Measurements from ENCODE around the gene MPHOSPH9.

MPHOSPH9 gene

DNA sequence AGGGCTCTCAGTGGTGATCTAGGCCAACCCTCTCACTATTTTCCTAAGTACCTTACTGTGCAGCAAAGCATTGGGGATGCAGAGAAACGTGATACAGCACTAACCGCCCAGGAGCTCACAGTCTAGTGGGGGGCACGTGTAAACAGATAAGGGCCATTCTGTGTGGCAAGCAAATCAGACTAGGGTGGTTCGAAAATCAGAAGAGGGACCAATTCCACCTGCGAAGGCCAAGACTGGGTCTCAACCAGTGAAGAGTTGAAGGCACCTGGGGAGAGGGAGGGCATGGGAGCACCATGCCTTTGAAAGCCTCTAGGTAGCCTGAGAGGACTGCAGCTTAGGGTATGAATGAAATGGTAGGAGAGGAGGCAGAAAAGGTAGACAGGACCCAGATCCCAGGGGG is 84.3 kb downstream of the MPHOSPH9 start:
- DNase-seq: no peak

- peak; percentile 45 for DNase-seq
These were observed 84.7 kb downstream of the MPHOSPH9 start for GRCh38 chr12:123148223-123148622.

DNA sequence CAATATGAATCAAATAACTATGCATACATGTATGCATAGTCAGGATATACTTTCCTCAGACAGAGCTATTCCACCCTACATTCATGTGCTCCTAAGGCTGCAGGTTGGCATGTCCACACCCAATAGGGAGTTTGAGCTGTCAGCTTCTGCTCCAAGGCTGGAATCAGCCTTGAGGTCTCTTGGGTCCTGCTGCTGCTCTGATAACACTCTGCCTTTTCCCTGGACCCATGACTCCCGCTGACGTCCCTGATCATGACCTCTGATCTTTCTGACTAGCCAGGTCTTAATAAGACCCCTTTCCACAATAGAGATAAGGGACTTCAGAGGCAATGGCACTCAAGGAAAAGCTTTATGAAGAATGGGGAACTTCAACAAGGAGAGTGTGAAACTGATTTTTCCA is 87.7 kb downstream of the MPHOSPH9 start:
- no peak for DNase-seq

DNA sequence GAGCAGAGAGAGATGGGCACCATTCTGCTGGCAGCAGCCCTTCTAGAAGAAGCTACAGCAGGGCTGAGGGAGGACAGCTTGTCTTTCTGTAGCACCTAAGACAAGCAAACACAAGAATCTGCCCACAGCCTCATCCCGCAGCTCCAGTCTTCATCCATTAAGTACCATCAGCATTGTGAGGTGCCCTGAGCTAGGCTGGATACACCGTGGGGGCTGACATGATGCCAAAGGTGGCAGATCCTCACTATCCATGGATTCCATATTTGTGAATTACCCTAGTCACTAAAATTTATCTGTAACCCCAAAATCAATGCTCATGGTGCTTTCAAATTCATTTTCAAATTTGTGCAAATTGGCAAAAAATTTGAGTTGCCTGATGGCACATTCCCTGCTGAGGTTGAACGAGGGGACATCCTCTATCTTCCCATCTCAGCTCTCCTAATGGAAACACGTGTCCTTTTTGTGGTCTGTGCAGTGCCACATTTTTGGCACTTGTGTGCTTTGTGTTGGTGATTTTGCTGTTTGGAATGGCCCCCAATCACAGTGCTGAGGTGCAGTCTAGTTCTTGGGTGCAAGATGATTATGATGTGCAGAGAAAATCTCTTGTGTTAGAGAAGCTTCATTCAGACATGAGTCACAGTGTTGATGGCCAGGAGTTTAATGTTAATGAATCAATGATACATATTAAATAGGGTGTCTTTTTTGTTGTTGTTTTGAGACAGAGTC is 89.0 kb downstream of the MPHOSPH9 start:
- no peak for DNase-seq

DNA sequence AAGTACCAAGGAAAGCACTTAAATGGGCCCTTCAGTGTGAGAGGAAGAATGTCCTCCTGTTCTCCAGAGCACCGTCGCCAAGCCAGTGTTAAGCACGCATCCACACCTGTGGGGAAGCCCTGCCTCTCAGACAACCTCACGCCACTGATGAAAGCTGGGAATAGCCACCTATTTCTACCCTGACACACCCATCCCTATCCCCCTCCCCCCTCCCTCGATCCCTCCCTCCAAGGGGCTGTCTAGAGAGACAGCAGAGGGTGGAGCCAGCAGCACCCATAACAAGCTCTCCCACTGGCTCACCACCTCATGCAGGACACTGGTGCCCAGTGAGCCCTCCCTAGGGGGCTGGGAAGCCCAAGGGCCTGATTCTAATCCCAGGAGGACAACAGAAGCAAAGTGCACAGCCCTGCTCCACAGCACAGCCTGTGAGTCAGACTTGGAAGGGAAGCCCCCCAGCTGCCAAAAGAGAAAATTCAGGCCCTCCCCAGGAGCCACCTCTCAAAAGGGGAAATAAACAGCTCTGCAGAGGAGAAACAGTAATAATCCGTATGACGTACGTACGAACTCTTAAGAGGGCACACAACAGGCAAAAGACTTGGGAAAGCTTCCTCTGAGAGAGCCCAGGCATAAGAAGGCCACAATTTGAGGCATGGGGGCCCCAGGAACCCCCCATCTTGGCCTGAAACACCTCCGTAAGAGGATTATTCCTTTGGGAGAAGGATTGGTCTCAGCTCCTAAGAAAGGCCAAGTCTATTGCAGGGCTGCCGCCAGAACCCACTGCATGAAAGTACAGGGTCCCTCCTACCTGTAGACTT is 89.8 kb downstream of the MPHOSPH9 start:
- no peak for DNase-seq

DNA sequence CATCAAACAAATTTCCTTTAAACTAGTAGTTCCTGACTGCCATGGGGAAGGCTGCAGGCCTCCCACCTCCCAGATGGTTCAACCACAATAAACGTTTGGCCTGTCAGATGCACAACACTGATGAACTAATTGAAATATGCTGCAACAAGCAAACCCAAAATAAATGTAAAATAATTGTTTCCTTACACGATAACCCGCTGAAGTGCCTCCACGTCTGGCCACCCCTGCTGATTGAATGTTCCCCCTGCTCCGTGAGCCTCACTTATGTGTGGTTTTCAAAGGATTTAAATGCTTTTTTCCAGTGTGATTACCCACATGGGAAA is 90.5 kb downstream of the MPHOSPH9 start:
- no peak for DNase-seq

GRCh38 chr12:123141615-123142517 is 91.1 kb downstream of the MPHOSPH9 start:
- DNase-seq: no peak

GRCh38 chr12:123140676-123141614 is 92.0 kb downstream of the MPHOSPH9 start:
- DNase-seq: no peak

DNA sequence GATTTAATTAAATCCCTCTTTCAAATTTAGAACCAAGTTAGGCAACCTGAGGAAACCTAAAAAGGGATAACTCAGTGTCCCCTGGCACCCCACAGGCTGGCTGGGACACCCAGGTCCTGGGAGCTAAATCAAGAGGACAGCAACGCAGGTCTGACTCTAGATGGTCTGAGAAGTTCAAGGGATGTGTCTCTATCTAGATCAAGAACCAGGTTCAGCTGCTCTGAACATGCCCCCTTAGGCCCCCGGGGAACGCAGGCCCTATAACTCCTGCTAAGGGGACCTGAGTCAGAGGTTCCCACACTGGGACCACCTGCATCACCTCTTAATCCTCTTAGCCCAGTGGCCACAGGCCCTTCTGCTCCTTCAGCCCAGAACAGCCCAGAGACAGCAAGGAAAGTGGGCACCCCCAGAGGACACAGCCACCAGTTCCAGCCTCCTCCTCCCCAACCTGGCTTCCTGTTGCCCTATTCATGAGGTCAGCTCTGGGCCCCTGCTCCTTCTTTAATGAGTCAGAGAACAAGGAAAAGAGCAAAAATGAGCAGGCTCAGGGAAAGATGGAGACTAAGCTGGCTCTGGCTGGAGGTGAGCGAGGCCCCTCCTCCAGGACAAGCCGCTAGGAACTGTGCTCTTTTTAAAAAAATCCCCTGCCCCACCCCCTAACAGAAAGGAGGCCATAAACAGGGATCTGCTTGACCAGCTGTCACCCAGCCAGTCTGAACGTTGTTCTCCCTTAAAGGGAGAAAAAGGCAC is 92.8 kb downstream of the MPHOSPH9 start:
- DNase-seq: no peak

DNA sequence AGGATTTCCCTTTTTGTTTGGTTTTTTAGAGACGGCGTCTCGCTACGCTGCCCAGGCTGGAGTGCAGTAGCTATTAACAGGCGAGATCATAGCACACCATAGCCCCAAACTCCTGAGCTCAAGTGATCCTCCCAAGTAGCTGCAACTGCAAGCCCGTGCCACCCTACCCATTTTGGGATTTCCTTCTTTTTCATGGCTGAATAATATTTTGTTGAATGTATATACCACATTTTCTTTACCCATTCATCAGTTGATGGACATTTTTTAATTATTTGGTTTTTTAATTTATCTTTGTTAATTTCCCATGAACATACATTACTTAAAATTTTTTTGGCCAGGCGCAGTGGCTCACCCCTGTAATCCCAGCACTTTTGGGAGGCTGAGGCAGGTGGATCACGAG is 97.3 kb downstream of the MPHOSPH9 start:
- DNase-seq: no peak

DNA sequence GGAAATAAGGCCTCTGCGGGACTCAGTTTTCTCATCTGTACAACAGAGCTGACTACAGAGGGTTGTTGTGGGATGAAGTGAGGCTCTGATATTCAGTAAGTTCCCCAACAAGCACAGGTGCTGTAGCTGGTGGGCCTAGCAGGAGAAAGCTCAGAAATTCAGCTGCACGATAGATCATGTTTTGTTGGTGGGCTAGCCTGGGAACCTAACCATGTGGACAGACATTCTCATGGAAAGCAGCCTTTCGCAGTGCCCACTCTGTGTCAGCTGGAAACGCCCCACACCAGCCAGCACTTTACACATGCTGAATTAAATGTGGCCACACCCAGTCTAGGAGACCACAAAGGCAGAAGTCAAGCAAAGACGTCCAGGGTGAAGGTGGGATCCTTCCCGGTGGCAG is 98.1 kb downstream of the MPHOSPH9 start:
- DNase-seq: peak; percentile 58

DNA sequence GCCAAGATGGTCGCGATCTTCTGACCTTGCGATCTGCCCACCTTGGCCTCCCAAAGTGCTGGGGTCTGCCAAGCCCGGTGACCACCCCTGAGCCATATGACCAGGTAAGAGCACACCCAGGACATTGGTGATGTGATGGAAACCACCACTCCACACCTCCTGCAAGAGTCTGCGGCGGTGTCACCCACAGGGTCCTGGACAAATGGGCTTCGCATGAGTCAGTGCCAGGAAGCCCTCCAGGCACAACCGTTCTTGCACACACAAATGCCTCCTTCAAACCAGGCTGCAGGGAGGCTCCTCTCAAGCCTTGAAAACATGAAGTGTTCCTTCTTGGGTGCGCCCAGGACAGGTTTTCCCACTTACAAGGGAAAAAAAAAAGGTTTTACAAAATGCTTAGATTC is 98.7 kb downstream of the MPHOSPH9 start:
- no peak for DNase-seq

GRCh38 chr12:123133701-123134100 is 99.2 kb downstream of the MPHOSPH9 start:
- DNase-seq: no peak

GRCh38 chr12:123132951-123133619 is 99.9 kb downstream of the MPHOSPH9 start:
- DNase-seq: no peak

- DNase-seq: no peak
These were observed 101.0 kb downstream of the MPHOSPH9 start for GRCh38 chr12:123131879-123132402.

DNA sequence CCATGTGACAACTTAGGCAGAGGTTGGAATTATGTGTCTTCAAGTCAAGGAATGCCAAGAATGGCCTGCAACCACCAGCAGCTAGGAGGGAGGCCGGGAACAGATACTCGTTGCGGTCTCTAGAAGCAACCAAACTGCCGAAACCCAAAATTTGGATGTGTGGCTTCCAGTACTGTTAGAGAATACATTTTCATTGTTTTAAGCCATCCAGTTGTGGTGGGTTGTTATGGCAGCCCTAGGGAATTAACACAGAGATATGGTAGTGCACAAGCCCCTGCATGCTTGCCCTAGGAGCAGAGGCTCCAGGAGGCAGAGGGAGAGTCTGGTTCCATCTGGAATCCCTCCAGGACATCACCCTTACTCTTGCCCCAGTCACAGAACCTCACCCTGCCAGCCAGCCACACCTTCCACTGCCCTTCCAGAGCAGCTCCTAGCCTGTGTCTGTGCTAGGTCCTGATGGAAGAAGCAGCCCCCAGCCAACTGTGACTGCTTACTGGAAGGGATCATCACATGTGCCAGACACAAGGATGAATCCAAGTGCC is 101.6 kb downstream of the MPHOSPH9 start:
- no peak for DNase-seq

- DNase-seq: no peak
These were observed 103.3 kb downstream of the MPHOSPH9 start for GRCh38 chr12:123129621-123130020.

- no peak for DNase-seq
These were observed 105.8 kb downstream of the MPHOSPH9 start for GRCh38 chr12:123127182-123127495.

GRCh38 chr12:123126294-123127181 is 106.4 kb downstream of the MPHOSPH9 start:
- peak; percentile 66 for DNase-seq

DNA sequence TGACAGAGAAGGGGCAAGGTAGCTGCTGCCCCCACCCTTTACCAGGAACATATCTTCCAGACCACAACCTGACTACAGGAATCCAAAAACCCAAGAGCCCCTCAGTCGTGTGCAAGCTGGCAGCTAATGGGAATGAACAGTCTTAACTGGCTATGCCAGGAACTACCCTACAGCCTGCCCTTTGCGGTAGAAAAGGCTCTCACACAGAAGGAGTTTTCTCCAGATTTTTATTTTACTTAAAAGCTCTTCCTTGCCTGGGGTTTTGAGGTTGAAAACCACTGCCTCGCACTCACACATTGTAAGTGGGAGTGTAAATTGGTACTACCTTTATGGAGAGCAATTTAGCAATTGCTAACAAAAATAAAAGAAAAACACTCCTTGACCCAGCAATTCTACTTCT is 110.3 kb downstream of the MPHOSPH9 start:
- DNase-seq: no peak

All from hematopoietic multipotent progenitor cell treated with erythropoietin and hydrocortisone succinate and interleukin-3 and kit ligand, for 8 days (in vitro differentiated cells).